Glutamatergic neuron (in vitro differentiated cells): ENCODE results near the gene CHDH. TPM values are rescaled to one million over a fixed set of nuclear protein-coding genes. Genes with fewer than 3 reads are reported as not detected.
A peak's percentile ranks its signal among the peaks of the same experiment; 100 is the strongest.

ENCODE experiments used
- DNase-seq: peaks from one replicate; pipeline ENCODE4 v3.0.0; 2022
- H3K27ac Mint-ChIP-seq: one replicate; pipeline ENCODE4 v1.8.0; 2020; ENCODE audit warnings: mild to moderate bottlenecking, mixed read lengths, inconsistent platforms; ENCODE audit not compliant: unreplicated experiment
- H3K27me3 Mint-ChIP-seq: one replicate; pipeline ENCODE4 v1.8.0; 2020; ENCODE audit warnings: mild to moderate bottlenecking, moderate library complexity, mixed read lengths, inconsistent platforms; ENCODE audit not compliant: unreplicated experiment
- H3K36me3 Mint-ChIP-seq: one replicate; pipeline ENCODE4 v1.8.0; 2020; ENCODE audit warnings: mild to moderate bottlenecking, mixed read lengths, inconsistent platforms; ENCODE audit not compliant: unreplicated experiment
- H3K4me1 Mint-ChIP-seq: one replicate; pipeline ENCODE4 v1.8.0; 2020; ENCODE audit warnings: mild to moderate bottlenecking, low read depth, mixed read lengths, inconsistent platforms; ENCODE audit not compliant: unreplicated experiment
- H3K4me3 Mint-ChIP-seq: one replicate; pipeline ENCODE4 v1.8.0; 2020; ENCODE audit warnings: mild to moderate bottlenecking, mixed read lengths, inconsistent platforms; ENCODE audit not compliant: unreplicated experiment
- H3K9me3 Mint-ChIP-seq: one replicate; pipeline ENCODE4 v1.8.0; 2020; ENCODE audit warnings: mild to moderate bottlenecking, moderate library complexity, mixed read lengths, inconsistent platforms; ENCODE audit not compliant: unreplicated experiment
- total RNA-seq: library from RNA; stranded (reverse); fragmentation: NEBNext Ultra II Directional; extraction: Animal tissue kit (Norgen Biotek cat#: 25700); gene quantifications from one replicate; pipeline ENCODE4 v1.2.1, GENCODE V29; 2021; ENCODE audit not compliant: unreplicated experiment
- TF ChIP-seq, protein P1 (sequence below): fragments of 200-600 bp; sonication (generic); IDR thresholded peaks from one replicate; pipeline ENCODE4 v1.5.0; 2021; ENCODE audit not compliant: partially characterized antibody, unreplicated experiment

The CHDH gene
- total RNA-seq, 1 donor from 2014 or later, result 0.61 TPM

DNA sequence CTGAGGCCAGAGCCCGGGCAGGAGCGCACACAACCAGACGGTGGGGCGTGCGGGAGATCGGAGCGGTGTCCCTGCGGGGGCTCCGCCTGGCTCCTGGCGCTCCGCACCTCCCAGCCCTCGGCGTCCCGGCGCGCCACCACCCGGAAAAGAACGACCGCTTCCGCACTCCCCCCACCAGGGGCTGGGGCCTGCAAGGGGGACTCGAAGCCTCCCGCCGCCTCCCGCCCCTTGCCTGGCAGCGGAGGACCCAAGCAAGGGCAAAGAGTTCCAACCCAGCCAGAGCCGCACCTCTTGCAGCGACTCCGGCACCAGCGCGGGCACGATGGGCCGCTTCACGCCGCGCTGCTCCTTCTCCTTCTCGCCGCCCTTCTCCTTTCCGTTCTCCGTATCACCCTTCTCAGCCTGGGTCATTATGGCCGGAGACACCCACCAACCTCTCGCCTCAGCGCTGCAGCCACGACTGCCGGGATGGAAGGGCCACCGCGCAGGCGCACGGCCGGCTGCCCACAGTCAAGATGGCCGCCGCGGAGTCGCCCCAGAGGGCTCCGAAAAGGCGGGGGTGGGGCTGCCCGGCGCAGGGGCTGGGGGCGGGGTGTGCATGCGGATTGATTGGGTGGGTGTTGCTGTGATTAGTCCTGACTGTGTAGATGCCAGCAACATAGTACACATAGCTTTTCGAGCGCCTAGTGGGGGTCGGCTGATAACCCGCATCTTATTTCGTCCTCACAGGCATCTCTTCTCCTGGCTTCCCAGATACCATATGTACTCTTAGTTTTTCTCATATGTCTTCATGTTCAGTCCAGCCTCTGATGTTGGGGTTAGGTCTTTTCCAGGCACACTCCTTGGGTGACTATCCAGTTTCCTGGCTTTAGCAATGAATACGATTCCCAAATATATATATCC, 35.7 kb upstream of the CHDH start, which contains the start of gene ACTR8:
Gene ACTR8 (minus strand): TSS at position 462 of the 903 bp plus-strand sequence. CDS start 51 bp downstream, at position 411.
- Mint-ChIP-seq H3K36me3 (no peaks in the 10 kb centered on the region), H3K9me3 (peaks cover 8% of the 10 kb centered on the region), H3K4me3 (peak within 1 kb of the TSS; percentile 98), H3K4me1 (peaks cover 10% of the 10 kb centered on the region), H3K27ac (peak within 1 kb of the TSS; percentile 99), H3K27me3 (peaks cover 7% of the 10 kb centered on the region)
- peak; percentile 96 for DNase-seq
- TF ChIP-seq, protein P1, sequence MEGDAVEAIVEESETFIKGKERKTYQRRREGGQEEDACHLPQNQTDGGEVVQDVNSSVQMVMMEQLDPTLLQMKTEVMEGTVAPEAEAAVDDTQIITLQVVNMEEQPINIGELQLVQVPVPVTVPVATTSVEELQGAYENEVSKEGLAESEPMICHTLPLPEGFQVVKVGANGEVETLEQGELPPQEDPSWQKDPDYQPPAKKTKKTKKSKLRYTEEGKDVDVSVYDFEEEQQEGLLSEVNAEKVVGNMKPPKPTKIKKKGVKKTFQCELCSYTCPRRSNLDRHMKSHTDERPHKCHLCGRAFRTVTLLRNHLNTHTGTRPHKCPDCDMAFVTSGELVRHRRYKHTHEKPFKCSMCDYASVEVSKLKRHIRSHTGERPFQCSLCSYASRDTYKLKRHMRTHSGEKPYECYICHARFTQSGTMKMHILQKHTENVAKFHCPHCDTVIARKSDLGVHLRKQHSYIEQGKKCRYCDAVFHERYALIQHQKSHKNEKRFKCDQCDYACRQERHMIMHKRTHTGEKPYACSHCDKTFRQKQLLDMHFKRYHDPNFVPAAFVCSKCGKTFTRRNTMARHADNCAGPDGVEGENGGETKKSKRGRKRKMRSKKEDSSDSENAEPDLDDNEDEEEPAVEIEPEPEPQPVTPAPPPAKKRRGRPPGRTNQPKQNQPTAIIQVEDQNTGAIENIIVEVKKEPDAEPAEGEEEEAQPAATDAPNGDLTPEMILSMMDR, result peak; percentile 49

DNA sequence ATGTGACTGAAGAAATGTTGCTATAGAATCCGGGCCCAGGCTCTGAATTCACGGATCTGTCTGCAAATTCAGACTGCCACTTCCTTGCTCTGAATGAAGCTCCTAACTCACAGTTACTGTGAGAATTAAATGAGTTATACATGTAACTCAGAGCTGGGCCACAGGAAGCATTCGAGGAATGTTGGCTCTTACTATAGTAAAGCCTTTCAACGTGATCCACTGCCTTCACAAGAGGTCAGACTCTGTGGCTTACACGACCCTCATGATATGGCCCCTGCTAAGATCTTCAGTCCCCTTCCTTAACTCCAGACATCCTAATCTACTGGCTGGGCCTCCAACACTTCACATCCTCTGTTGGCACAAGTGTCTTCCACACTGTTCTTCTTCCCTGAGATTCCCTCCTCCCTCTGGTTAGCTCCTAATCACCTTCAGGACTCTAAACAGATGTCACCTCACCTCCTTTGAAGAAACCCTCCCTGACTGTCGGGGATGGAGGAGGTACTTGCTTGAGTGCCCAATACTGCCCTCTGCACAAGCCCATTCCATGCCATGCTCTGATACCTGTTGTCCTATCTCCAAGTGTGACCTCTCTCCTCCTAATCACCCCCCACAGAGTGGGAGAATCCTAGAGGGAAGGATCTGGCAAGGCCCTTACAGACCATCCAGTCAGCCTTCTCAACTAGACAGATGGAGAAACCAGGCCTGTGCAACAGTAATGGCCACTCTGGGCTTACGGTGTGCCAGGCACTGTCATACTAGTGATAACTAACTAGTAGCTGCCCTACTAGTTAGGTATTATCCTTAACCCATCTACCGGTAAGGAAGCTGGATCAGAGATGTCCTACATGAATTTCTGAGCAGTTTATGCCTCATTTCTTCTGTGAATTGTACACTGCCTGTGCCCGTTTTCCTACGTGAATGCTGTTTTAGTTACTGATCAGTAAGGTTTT, 34.5 kb upstream of the CHDH start:
- Mint-ChIP-seq H3K4me3 (peak overlapping the region; percentile 98), H3K36me3 (no peaks in the 10 kb centered on the region), H3K9me3 (peaks cover 8% of the 10 kb centered on the region), H3K27me3 (peaks cover 7% of the 10 kb centered on the region), H3K4me1 (peaks cover 10% of the 10 kb centered on the region), H3K27ac (peak overlapping the region; percentile 94)
- TF ChIP-seq, protein P1, result no peak
- no peak for DNase-seq

GRCh38 chr3:53865732-53866499, 19.7 kb upstream of the CHDH start:
- no peaks in the 10 kb centered on the region for H3K27me3 Mint-ChIP-seq
- no peaks in the 10 kb centered on the region for H3K36me3 Mint-ChIP-seq
- H3K27ac Mint-ChIP-seq, result no peak overlapping the region
- DNase-seq, result no peak
- no peak overlapping the region for H3K4me3 Mint-ChIP-seq
- H3K9me3 Mint-ChIP-seq, result no peaks in the 10 kb centered on the region
- no peaks in the 10 kb centered on the region for H3K4me1 Mint-ChIP-seq
- TF ChIP-seq, protein P1, result no peak

- DNase-seq, result no peak
- TF ChIP-seq, protein P1, result no peak
- Mint-ChIP-seq H3K9me3 (no peaks in the 10 kb centered on the region), H3K27ac (no peak overlapping the region), H3K4me3 (no peak overlapping the region), H3K4me1 (no peaks in the 10 kb centered on the region), H3K36me3 (no peaks in the 10 kb centered on the region), H3K27me3 (no peaks in the 10 kb centered on the region)
Observed at GRCh38 chr3:53863145-53863544, 16.9 kb upstream of the CHDH start.
